GM19099 (cell line): ENCODE results near the gene SYNJ2.

Experiments
- POLR2A ChIP-seq: IDR thresholded peaks from 3 replicates; pipeline ENCODE4 v1.6.1; 2011; ENCODE audit warnings: low read depth; ENCODE audit not compliant: insufficient read length; ENCODE audit errors: extremely low read depth

The SYNJ2 gene

DNA sequence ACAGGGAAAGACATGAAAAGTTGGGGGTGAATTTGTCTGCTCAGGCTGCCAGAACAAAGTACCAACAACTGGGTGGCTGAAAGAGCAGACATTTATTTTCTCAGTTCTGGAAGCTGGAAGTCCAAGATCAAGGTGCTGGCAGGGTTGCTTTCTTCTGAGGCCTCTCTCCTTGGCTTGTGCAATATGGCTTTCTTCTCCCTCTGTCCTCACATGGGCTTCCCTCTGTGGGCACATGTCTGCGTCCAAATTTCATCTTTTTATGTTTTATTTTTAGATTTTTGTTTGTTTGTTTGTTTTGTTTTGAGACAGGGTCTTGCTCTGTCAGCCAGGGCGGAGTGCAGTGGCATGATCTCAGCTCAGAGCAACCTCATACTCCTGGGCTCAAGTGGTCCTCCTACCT lies 6.2 kb upstream of the SYNJ2 start:
- no peak for TF ChIP-seq POLR2A

DNA sequence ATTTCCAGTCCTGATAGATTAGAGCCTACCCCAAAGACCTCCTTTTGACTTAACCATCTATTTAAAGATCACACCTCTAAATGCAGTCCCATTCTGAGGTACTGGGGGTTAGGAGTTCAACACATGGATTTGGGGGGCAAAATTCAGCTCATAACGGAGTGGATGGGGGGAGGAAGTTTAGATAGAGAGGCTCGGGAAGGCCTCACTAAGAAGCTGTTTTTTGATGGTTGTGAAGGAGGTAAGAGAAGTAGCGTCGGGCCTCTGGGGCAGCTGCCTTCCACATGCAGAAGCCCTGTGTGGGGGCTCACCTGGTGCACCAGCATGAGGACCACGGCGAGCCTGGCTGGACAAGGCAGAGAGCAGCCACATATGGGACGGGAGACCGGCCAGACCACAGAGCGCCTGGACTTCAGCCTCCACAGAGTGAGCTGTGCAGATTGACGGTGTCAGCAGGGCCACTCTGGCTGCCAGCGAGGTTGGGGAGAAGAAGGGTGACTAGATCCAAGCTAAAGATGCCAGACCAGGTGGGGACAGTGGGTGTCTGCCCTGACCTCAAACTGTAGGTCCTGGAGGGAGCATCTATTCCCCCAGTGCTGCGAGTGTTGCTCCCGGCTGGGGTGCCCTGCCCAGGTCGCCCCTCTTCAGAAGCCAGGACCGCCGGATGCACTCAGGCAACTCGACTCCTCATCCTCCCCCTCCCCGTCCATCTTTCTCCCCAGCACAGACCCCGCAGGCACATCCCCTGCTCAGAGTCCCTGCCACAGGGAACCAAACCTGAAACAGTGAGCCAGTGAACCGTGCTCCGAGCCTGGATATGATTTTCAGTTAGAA lies 5.1 kb upstream of the SYNJ2 start:
- no peak for TF ChIP-seq POLR2A

DNA sequence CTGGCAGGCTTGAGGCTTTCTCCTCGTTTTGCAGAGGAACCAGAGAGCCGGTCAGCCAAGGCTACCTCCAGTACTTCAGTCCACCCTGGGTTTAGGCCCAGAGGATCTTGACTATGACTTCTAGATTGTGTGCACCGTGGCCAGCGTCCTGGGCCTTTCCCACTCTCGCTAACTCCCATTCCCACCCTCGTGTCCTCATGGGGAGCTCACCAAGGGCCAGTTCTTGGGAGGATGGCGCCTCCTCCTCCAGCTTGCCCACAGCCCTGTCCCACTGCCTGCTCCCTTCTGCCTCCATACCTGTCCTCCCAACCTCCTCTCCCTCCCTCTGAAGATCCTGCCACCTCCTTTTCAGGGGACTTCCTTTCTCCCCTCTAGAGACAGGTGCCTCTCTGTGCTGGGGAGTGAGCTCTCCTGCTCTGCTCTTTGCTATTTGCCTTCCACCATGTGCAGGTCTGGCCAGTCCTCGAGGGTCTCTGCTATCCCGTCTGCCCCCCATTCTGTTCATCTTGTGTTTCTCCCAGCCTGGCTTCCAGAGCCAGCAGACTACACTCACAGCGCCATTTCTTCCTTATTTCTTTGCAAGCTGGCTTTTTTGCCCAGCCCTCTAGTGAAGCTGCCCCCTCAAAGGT lies 4.4 kb upstream of the SYNJ2 start:
- TF ChIP-seq POLR2A = no peak

DNA sequence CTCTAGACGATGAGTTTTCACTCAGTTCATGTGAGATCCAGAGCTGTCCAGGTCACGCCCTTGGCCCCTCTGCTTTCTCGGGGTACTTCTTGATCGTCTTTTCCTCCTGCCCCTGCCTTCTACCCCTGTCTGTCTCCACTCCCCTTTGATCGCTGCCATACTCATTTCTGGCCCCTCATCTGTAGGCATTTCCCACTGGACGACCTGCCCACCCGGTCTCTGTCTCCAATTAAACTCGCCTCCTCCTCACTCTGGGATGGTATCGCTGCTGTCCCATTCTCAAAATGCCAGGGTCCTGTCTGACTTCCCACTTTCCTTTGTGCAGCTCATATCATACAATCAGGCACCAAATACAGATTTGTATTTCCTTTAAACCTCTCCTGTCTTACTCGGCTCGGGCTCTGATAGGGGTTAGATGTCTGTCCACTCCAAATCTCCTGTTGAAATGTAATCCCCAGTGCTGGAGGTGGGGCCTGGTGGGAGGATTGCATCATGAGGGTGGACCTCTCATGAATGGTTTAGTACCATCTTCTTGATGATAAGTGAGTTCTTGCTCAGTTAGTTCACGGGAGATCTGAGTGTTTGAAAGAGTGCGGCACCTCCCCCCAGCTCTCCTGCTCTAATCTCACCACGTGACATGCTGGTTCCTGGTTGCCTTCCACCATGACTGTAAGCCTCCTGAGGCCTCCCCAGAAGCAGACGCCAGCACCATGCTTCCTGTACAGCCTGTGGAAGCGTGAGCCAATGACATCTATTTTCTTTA lies 3.5 kb upstream of the SYNJ2 start:
- no peak for TF ChIP-seq POLR2A

- no peak for TF ChIP-seq POLR2A
Measured at GRCh38 chr6:157980288-157981131, 1.2 kb upstream of the SYNJ2 start.

- no peak for TF ChIP-seq POLR2A
Measured at GRCh38 chr6:157981132-157981394, 600 bp upstream of the SYNJ2 start.

GRCh38 chr6:157982102-157982562 lies 469 bp downstream of the SYNJ2 start:
- no peak for TF ChIP-seq POLR2A

DNA sequence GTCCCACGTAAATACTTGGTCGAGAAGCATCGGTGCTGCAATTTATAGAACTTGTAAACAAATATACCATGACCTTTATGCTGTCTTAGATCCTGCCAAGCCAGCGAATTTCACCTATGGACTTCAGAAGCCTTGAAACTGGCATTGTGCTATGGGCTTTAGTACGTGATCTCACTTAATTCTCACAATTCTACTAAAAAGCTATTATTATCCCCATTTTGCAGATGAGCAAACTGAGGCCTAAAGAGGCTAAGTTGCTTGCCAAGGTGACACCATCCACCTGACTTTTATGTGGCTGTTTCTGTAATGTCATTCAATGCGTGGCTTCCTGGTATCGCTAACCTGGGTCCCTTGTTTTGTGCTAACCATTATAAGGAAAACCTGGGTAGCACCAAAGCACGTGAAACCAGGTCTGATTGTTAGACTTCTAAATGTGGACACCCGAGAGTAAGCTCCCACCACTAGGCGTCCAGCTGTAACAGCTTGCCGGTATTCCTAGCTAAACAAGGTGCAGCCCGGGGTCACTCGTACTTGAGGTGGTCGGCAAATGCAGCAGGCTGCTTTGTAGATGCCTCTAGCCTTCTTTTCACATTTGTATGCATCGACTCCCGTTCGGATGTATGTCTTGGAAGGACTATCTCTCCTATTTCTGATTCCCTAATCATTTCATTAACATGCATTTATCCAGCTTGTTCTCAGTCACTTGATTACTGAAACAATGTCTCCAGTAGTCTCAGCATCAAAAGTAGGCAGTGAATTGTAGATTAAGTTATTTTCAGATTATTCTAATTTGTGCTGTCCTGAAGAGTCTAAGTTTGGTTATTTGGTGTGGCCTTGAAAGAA lies 1.1 kb downstream of the SYNJ2 start:
- no peak for TF ChIP-seq POLR2A

- TF ChIP-seq POLR2A = no peak
Measured at GRCh38 chr6:157983406-157984119, 1.9 kb downstream of the SYNJ2 start.

DNA sequence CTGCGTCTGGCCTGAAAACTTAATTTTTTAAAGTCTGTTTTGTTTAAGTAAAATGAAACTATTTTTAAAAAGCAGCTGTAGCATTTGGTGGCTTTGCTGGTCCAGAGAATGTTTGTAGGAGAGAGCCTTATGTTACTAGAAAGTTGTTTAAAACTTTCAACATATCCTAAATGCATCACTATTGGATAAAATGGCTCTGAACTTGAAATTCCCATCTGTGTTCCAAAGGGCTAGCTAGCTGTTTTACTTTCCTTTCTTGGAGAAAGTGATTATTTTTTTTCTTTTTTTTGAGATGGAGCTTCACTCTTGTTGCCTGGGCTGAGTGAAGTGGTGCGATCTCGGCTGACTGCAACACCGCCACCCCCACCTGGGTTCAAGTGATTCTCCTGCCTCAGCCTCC lies 2.5 kb downstream of the SYNJ2 start:
- no peak for TF ChIP-seq POLR2A

DNA sequence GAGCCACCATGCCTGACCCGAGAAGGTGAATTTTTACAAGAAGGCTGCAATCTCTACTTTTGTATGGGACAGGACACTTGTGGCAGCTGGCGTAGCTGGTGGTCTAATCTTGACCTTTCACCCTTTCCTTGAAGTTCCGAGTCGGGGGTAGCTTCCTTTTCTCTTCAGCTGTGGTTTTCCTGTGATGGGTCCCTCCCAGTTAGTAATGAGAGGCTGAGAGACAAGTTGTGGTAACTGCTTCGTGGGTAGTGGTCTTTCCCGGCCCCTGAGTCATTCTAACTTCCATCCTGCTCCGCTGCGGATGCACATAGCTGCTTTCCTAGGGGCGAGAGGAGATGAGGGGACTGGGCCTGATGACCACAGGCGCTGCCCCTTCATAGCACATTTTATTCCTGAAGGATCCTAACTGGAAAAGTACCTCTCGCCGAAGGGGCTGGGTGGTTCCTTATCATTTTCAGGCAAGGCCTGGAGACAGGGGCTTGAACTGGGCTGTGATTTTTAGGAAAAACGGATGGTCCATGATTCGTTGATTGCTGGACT lies 3.1 kb downstream of the SYNJ2 start:
- TF ChIP-seq POLR2A = no peak

DNA sequence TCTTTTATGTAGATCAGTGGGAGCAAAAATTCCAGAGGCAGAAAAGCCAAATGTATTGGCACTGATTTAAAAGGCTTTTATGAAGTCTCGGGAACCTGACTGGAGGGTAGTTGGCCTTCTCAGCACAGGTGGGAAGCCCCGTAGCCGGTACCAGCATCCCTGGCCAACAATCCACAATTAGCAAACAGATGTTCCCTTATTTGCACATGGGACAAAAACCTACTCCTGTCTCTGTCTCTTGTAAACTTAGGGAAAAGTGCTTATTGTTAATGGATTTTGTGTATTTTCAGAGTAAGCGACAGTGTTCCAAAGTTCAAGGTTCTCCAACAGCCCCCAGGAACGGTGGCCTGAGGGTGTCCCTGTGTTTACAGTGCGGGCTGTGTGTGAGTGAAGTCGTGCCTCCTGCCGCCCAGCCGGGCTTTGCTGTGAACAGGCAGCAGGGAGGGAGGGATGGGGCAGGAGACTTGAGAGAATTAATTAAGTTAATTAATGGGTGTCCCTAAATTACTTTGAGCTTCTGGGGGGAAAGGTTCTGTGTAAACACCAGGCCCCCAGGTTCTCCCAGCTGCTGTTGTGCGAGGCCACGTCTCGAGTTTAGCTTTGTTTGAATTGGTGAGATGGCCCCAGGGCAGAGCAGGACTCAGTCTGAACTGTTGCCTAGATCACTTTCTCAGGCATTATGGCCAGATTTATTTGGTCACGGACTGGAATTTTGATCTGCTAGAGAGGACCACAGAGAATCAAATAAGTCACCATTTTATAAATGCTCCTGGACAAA lies 3.9 kb downstream of the SYNJ2 start:
- no peak for TF ChIP-seq POLR2A
